Measurements from ENCODE around the gene OPRD1.
A peak's percentile ranks its signal among the peaks of the same experiment; 100 is the strongest.

Gene OPRD1

GRCh38 chr1:28910379-28911115 is 98.6 kb downstream of the OPRD1 start:
- no peak for DNase-seq (ENCODE audit: low read depth)

DNA sequence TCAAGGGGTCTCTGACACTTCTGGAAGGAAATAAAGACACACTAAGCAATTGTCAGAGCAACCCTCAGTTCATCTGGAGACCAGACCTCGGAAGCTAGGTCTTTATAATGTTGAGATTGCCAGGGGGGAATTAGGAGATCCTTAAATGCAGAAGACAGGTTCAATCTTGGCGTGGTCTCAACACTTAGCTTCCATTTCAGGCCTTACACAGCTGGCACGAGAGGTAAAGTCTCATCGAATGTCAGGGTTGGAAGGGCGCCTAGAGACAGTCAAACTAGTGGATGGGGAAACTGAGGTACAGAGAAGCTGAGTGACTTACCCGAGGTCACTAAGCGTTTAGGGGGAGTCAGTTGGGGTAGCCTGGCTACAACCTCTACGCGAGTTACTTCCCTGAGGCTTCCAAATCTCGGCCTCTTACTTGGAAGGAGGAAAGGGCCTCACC is 101.8 kb downstream of the OPRD1 start:
- no peak for DNase-seq (ENCODE audit: low read depth)

GRCh38 chr1:28914228-28915030 is 102.5 kb downstream of the OPRD1 start, which contains the start of gene EPB41:
TSS of gene EPB41 (plus strand) at chr1:28914569. CDS start at chr1:28987438, 72,869 bp downstream.
- DNase-seq (ENCODE audit: low read depth): peak; percentile 34

DNA sequence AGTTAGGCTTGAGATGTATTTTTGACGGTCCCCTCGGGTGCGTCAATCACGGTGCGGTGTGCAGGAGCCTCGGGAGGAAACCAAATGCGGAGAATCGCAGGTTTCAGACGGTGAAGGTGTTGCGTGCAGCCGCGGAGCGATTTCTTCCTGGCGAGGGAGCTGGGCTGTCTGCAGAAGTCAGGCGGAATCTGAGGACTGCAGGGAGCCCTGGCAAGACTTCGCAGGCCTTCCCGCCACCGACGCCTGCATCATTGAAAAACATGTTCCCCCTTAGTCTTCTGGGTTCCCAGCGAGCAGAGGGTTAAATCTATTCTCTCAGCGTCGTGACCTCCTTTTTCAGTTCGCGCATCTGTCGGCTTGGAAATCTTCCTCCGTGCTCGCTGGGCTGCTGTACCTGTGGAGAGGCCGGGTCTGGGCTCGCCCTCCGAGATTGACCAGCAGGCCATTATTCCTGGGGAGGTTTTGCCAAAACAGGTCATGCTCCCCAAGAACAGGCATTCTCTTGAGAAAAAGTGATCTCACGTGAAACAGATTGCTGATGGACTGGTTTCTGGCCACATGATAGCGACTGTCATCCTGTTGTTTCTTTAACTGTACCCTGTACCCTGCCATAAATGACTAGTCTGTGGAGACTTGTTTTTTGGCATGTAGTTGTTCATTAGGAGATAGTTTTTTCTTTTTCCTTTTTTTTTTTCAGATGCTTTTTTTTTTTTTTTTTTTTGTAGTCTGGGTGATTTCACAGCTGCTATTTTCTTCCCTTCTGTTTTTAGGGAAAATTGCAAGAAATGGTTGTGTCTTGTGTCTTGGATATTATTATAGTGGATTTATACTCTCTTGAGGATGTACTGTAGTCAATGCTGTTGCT is 103.3 kb downstream of the OPRD1 start:
- DNase-seq (ENCODE audit: low read depth): no peak

DNA sequence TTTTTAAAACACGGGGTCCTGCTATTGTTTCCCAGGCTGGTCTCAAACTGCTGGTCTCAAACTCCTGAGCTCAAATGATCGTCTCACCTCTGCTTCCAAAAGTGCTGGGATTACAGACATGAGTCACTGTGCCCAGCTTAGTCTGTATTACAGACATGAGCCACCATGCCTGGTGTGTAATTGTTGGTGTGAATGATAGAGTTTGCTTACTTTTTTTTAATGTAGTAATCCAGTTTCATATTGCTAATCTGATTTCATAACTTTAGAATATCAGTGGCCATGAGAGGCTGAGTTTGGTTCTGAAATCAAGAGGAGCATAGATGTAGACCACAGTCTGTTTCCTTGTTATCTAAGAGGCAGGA is 105.8 kb downstream of the OPRD1 start:
- no peak for DNase-seq (ENCODE audit: low read depth)

Measured in non-pigmented ciliary epithelial cell (primary cell).